ENCODE results near the gene ZFP64. TPM values are rescaled to one million over a fixed set of nuclear protein-coding genes. Genes with fewer than 3 reads are reported as not detected.
"Not testable (repeated sequence)": the region's sequence is repeated elsewhere in the genome, so short reads cannot be mapped to it uniquely, and the experiment has no call there.

Gene ZFP64
- total RNA-seq, result 7.8 TPM

DNA sequence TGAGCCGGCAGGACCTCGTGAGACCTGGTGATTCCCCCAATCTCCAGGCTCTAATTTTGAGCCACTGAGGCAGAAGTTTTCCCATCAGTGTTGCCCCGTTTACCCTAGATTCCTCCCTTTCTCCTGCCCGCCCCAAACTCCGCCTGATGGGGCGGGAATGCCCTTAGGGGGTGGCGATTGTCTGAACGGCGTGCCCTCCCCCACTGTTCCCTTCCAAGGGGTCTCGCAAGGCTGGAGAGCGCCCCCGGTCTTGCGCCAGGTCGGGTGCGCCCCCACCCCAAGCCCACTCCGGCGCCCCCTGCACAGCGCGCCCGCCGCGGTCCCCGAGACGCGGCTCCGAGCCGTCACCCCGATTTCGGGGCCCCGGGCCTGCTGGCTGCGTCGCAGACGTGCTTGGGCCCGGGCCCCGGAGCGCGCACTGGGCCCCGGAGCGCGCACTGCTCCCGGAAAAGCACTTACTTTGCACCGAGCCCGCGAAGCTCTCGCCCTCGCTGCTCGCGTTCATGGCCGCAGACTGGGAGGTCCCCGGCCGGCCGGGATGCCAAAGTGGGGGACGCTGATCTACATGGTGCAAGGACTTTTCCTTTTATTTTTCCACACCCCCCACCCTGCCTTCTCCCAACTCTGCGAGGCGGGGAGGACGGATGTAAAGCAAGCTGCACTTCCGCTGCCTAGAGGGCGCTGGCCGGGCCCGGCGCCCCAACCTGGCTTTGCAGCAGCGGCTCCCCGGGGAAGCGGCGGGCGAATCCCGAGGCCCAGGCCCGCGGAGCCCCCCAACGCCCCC is at the start of gene ZFP64:
TSS of gene ZFP64 (minus strand) at position 648 of the 784 bp plus-strand sequence. CDS start at position 505, 143 bp downstream.
- DNase-seq, result peak; percentile 77

GRCh38 chr20:52240802-52241201 is 49.2 kb upstream of the ZFP64 start:
- no peak for DNase-seq

GRCh38 chr20:52239102-52239501 is 47.5 kb upstream of the ZFP64 start:
- no peak for DNase-seq

DNA sequence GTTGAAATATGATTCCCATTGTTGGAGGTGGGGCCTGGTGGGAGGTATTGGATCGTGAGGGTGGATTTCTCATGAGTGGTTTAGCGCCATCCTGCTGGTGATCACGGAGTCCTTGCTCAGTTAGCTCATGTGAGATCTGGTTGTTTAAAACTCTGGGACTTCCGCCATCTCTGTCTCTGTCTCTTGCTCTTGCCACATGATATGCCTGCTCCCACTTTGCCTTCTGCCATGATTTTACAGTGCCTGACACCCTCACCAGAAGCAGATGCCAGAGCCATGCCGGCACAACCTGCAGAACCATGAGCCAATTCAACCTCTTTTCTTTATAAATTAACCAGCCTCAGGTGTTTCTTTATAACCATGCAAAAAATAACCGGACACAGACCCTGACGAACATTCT is 44.7 kb upstream of the ZFP64 start:
- DNase-seq, result peak; percentile 21

GRCh38 chr20:52235129-52235528 is 43.5 kb upstream of the ZFP64 start:
- no peak for DNase-seq

GRCh38 chr20:52234302-52235045 is 42.9 kb upstream of the ZFP64 start:
- no peak for DNase-seq

DNA sequence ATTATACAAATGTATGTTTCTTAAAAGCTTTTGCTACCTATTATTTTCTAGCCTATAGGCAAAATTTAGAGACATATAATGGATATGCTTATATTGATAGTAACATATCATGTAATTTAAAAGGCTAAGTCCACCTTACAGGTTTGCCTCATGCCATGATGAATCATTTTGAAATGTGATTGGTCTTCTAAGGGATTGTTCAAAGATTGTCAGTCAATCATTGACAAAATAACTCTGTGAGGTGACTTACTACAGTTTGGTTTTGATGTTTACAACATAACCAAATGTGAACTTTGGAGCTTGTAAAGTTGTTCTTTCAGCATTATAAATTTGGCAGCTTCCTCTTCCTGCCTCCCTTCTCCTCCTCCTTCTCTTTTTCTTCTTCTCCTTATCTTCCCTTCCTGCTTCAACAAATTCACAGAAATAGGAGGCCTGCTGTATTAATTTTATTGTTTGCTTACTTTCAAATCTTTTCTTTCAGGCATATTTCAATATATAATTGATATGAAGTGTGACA is 39.7 kb upstream of the ZFP64 start:
- no peak for DNase-seq

DNA sequence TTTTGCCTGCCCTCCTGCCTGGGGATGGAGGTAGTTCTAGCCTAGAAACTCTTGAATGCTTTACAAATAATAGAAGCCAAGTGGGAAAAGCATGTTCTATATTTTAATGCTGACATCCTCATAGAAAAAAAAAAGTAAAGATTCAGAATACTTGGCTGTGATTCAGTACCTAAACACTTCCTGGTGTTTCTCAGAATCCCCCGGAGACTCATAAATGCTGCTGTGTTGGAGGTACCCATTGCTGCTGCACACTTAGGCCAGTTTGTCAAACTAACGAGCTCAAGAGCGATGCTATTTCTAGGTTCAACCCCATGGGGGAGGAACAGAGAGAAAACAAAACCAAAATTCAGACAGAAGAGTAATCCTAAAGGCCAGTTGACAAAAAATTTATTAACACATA is 38.8 kb upstream of the ZFP64 start:
- DNase-seq, result no peak

- not testable (repeated sequence) for DNase-seq
Measured at GRCh38 chr20:52229346-52229745, 37.8 kb upstream of the ZFP64 start.

DNA sequence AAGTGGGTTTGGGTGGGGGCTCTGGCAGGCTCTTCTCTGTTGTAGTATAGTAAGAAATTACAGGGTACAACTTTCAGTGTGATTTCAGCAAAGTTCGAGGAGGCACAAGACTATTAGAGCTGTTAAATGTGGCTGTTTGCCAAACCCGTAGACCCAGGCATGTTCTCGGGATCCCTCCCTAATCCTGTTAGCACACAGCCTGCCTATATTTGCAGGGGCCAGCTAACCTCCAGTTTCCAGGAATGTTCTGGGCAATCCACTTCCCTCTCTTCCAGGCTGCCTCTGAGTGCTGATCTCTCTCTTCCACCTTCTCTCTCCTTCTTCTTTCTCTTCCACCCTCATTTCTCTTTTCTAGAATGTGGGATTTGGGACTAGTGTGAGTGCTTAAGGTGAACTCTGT is 34.8 kb upstream of the ZFP64 start:
- DNase-seq, result no peak

- no peak for DNase-seq
Measured at GRCh38 chr20:52224920-52225319, 33.3 kb upstream of the ZFP64 start.

- not testable (repeated sequence) for DNase-seq
Measured at GRCh38 chr20:52221362-52221761, 29.8 kb upstream of the ZFP64 start.

- DNase-seq, result not testable (repeated sequence)
Measured at GRCh38 chr20:52220891-52221290, 29.3 kb upstream of the ZFP64 start.

DNA sequence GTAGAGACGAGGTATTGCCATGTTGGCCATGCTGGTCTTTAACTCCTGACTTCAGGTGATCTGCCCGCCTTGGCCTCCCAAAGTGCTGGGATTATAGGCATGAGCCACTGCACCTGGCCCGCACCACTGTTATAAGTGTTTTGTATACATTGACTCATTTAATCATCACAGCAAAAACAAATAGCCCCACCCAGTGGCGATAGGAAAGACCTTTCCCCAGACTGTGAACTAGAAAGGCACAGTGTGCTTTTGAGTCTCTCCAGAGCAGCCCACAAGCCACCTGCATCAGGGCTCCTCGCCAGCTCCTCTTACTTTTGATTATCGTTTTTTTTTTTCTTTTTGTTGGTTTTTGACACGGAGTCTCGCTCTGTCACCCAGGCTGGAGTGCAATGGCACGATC is 27.9 kb upstream of the ZFP64 start:
- DNase-seq, result no peak

GRCh38 chr20:52217689-52218395 is 26.3 kb upstream of the ZFP64 start:
- no peak for DNase-seq

DNA sequence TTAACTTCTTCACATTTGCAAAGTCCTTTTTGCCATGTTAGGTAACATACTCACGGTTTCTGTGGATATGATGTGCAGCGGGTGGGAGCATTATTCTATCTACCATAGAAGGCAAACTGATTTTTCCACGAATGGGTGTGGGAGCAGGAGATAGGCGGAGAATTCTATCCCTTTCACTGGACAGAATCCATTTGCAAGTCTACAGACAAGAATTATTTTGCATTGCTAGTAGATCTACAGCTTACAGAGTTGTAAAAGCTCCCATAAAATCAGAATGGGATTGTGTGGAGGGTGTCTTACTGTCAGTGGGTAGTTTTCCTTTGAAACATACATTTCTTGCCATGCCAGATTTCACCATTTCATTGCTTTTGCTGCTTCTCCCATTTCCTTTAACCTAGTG is 22.4 kb upstream of the ZFP64 start:
- DNase-seq, result no peak

GRCh38 chr20:52212943-52213342 is 21.4 kb upstream of the ZFP64 start:
- no peak for DNase-seq

DNA sequence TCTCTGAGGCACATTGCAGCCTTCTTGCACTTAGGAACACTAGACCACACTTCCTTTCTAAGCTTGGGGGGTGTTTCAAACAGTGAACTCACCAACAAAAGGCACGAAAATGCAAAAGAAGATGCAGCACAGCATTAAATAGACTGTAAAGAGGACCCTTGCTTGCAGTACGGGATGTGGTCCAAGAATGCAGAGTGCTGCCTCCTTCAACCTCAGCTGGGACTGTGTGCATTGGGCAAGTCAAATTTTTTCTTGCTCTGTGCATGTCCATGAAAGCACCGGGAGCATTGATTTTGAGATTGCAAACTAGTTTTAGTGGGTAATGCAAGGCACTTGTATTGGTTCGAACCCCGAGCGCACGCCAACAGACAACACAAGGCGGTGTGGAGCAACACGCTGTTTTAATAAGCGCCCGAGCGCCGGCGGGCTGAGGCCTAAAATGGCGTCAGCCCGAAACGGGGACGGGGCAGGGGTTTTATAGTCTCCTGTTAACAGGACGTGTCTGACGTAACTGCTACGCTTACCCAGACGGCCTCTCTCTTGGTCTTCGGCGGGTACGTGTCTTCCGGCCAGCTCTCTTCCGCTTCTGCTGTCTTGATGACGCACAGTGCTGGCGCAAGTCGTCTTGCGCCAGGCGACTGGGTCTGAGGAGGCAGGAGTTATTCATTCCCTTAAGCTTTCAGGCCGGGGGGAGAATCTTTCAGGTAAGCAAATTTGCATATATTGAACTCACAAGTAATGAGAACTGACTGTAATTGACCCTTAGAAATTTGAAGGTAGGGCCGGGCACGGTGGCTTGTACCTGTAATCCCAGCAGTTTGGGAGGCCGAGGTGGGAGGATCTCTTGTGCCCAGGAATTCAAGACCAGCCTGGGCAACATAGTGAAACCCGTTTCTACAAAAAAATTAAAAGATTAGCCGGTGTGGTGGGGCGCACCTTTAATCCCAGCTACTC is 18.7 kb upstream of the ZFP64 start:
- no peak for DNase-seq

DNA sequence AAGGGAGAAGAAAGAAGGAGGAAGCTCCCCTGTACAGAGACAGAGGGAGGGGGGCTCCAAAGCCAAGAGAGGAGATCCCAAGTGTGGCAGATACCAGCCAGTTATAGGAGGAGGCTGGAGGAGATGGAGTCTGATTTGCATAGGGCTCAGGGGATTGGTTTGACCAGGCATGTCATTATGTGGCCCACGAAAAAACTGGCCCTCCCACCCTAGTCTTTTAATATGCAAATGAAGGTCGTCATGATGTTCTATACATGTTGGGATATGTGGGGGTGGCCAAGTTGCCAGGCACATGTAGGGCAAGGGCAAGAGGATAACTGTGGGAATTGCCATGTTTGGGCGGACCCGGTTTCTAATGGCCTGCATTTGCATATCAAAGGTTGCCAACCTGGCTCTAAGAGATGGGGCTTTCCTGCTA is 17.6 kb upstream of the ZFP64 start:
- DNase-seq, result no peak

GRCh38 chr20:52207020-52207810 is 15.6 kb upstream of the ZFP64 start:
- DNase-seq, result no peak

GRCh38 chr20:52204136-52204535 is 12.6 kb upstream of the ZFP64 start:
- no peak for DNase-seq
